Measurements from ENCODE around the gene SEMA6A. TPM values are rescaled to one million over a fixed set of nuclear protein-coding genes. Genes with fewer than 3 reads are reported as not detected.

Gene SEMA6A
- total and polyA plus RNA-seq, 4 donors, result 3.7 to 11.4 (median 5.6) TPM

DNA sequence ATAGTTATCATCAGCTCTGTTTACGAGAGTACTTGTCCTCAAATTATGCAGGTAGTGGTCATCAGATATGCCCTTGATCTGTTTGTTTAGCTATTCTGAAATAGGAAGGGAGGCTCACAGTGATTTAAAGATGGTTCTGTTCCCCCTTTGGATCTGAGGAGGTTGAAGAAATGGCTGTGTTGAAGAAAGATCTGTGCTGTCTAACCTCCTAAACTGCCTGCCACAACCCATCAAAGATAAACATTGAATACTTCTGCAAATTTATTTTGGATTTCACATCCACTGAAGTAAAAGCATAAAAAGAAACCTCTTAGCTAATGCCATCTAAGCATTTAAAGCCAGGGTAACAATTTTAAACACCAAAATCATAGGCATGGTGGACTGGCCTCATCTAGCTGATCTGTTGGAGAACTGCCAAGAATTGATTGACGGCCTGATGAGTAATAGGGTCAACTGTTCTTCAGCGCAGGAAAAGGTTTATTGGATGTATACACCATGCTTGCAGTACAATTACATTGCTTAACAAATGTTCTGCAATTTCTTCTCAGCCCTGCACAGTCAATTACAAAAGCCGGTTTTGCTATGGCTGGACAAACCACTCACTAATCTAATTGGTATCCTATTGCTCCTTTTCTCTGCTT lies 97.6 kb downstream of the SEMA6A start:
- Histone ChIP-seq H3K4me1 (ENCODE audit: control insufficient read depth in 4 of 4, insufficient read depth in 4 of 4, low read length in 3 of 4) (no peaks in the 10 kb centered on the region), H3K9me3 (ENCODE audit: control insufficient read depth in 4 of 4, low read length in 3 of 4) (peaks cover 0 to 2% (median under 1%) of the 10 kb centered on the region in 4 donors), H3K36me3 (ENCODE audit: control insufficient read depth in 4 of 4, insufficient read depth in 3 of 4, low read depth in 1 of 4, low read length in 3 of 4) (no peaks in the 10 kb centered on the region), H3K9ac (ENCODE audit: low read depth in 1 of 2, low read length in 2 of 2) (no peak overlapping the region), H3K4me3 (ENCODE audit: low read depth in 1 of 3, low read length in 3 of 3) (no peak overlapping the region), H3K27me3 (ENCODE audit: control insufficient read depth in 4 of 4, insufficient read depth in 4 of 4, low read length in 3 of 4) (no peaks in the 10 kb centered on the region), H3K27ac (ENCODE audit: low read depth in 1 of 2, low read length in 2 of 2) (no peak overlapping the region)
- TF ChIP-seq, protein P1, sequence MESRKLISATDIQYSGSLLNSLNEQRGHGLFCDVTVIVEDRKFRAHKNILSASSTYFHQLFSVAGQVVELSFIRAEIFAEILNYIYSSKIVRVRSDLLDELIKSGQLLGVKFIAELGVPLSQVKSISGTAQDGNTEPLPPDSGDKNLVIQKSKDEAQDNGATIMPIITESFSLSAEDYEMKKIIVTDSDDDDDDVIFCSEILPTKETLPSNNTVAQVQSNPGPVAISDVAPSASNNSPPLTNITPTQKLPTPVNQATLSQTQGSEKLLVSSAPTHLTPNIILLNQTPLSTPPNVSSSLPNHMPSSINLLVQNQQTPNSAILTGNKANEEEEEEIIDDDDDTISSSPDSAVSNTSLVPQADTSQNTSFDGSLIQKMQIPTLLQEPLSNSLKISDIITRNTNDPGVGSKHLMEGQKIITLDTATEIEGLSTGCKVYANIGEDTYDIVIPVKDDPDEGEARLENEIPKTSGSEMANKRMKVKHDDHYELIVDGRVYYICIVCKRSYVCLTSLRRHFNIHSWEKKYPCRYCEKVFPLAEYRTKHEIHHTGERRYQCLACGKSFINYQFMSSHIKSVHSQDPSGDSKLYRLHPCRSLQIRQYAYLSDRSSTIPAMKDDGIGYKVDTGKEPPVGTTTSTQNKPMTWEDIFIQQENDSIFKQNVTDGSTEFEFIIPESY (IDR thresholded peaks at IDR 0.05), result no peak
- TF ChIP-seq, protein P2, sequence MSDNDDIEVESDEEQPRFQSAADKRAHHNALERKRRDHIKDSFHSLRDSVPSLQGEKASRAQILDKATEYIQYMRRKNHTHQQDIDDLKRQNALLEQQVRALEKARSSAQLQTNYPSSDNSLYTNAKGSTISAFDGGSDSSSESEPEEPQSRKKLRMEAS (IDR thresholded peaks at IDR 0.05), result no peak
- TF ChIP-seq TAF1 (conservative IDR thresholded peaks at IDR 0.05) (no peak), HNF4A (conservative IDR thresholded peaks at IDR 0.05) (no peak), YY1 (IDR thresholded peaks at IDR 0.05) (no peak), EGR1 (IDR thresholded peaks at IDR 0.05; ENCODE audit: low read depth in 2 of 2) (no peak), NR2F2 (IDR thresholded peaks at IDR 0.05) (no peak), GABPA (IDR thresholded peaks at IDR 0.05 in 1 of 2, conservative IDR thresholded peaks at IDR 0.05 in 1 of 2) (no peak), FOXA1 (IDR thresholded peaks at IDR 0.05) (no peak)
- TF ChIP-seq, protein P3, sequence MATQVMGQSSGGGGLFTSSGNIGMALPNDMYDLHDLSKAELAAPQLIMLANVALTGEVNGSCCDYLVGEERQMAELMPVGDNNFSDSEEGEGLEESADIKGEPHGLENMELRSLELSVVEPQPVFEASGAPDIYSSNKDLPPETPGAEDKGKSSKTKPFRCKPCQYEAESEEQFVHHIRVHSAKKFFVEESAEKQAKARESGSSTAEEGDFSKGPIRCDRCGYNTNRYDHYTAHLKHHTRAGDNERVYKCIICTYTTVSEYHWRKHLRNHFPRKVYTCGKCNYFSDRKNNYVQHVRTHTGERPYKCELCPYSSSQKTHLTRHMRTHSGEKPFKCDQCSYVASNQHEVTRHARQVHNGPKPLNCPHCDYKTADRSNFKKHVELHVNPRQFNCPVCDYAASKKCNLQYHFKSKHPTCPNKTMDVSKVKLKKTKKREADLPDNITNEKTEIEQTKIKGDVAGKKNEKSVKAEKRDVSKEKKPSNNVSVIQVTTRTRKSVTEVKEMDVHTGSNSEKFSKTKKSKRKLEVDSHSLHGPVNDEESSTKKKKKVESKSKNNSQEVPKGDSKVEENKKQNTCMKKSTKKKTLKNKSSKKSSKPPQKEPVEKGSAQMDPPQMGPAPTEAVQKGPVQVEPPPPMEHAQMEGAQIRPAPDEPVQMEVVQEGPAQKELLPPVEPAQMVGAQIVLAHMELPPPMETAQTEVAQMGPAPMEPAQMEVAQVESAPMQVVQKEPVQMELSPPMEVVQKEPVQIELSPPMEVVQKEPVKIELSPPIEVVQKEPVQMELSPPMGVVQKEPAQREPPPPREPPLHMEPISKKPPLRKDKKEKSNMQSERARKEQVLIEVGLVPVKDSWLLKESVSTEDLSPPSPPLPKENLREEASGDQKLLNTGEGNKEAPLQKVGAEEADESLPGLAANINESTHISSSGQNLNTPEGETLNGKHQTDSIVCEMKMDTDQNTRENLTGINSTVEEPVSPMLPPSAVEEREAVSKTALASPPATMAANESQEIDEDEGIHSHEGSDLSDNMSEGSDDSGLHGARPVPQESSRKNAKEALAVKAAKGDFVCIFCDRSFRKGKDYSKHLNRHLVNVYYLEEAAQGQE (IDR thresholded peaks at IDR 0.05), result no peak
- TF ChIP-seq, protein P4, sequence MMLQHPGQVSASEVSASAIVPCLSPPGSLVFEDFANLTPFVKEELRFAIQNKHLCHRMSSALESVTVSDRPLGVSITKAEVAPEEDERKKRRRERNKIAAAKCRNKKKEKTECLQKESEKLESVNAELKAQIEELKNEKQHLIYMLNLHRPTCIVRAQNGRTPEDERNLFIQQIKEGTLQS (IDR thresholded peaks at IDR 0.05), result no peak
- TF ChIP-seq, protein P5, sequence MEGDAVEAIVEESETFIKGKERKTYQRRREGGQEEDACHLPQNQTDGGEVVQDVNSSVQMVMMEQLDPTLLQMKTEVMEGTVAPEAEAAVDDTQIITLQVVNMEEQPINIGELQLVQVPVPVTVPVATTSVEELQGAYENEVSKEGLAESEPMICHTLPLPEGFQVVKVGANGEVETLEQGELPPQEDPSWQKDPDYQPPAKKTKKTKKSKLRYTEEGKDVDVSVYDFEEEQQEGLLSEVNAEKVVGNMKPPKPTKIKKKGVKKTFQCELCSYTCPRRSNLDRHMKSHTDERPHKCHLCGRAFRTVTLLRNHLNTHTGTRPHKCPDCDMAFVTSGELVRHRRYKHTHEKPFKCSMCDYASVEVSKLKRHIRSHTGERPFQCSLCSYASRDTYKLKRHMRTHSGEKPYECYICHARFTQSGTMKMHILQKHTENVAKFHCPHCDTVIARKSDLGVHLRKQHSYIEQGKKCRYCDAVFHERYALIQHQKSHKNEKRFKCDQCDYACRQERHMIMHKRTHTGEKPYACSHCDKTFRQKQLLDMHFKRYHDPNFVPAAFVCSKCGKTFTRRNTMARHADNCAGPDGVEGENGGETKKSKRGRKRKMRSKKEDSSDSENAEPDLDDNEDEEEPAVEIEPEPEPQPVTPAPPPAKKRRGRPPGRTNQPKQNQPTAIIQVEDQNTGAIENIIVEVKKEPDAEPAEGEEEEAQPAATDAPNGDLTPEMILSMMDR (IDR thresholded peaks at IDR 0.05; ENCODE audit: low read depth, low read length, missing input control), result no peak
- no peak for DNase-seq (ENCODE audit: low spot score)
- WGBS, result 89% methylated on average over 4 of the region's 4 CpGs

DNA sequence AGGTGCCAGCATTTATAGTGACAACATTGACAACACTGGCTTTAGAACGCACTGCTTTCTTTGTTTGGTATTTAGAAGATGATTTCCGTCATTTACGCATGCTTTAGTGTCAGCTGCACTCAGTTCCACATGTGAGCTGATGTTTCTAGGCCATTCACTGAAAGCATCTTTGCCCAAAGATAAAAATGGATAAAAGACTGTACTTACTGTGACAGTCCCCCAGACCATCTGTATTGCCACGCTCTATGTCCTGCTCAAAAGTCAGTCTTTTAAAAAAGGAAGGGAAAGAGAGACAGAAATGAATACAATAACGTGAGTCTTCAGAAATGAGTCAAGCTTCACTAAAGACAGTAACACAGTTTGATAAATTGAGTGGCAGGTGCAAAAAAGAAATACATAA lies 99.3 kb downstream of the SEMA6A start:
- Histone ChIP-seq H3K9ac (ENCODE audit: low read depth in 1 of 2, low read length in 2 of 2) (no peak overlapping the region), H3K4me3 (ENCODE audit: low read depth in 1 of 3, low read length in 3 of 3) (no peak overlapping the region), H3K9me3 (ENCODE audit: control insufficient read depth in 4 of 4, low read length in 3 of 4) (peaks cover 0 to 2% (median under 1%) of the 10 kb centered on the region in 4 donors), H3K4me1 (ENCODE audit: control insufficient read depth in 4 of 4, insufficient read depth in 4 of 4, low read length in 3 of 4) (no peaks in the 10 kb centered on the region), H3K36me3 (ENCODE audit: control insufficient read depth in 4 of 4, insufficient read depth in 3 of 4, low read depth in 1 of 4, low read length in 3 of 4) (no peaks in the 10 kb centered on the region), H3K27ac (ENCODE audit: low read depth in 1 of 2, low read length in 2 of 2) (no peak overlapping the region), H3K27me3 (ENCODE audit: control insufficient read depth in 4 of 4, insufficient read depth in 4 of 4, low read length in 3 of 4) (no peaks in the 10 kb centered on the region)
- DNase-seq (ENCODE audit: low spot score), result no peak
- TF ChIP-seq JUND (IDR thresholded peaks at IDR 0.05) (no peak), FOXA1 (IDR thresholded peaks at IDR 0.05) (no peak), HNF4A (conservative IDR thresholded peaks at IDR 0.05) (no peak), EGR1 (IDR thresholded peaks at IDR 0.05; ENCODE audit: low read depth in 2 of 2) (no peak), YY1 (IDR thresholded peaks at IDR 0.05) (no peak), NR2F2 (IDR thresholded peaks at IDR 0.05) (no peak)
- TF ChIP-seq, protein P4 (IDR thresholded peaks at IDR 0.05), result no peak
- TF ChIP-seq, protein P5 (IDR thresholded peaks at IDR 0.05; ENCODE audit: low read depth, low read length, missing input control), result no peak
- TF ChIP-seq, protein P2 (IDR thresholded peaks at IDR 0.05), result no peak
- TF ChIP-seq, protein P3 (IDR thresholded peaks at IDR 0.05), result no peak
- WGBS, result 97% methylated on average over 5 of the region's 5 CpGs

Data from liver (tissue), 9 donors.